GM23248 (cell line): ENCODE measurements around the gene IQSEC1.

ENCODE experiments used
- EZH2 ChIP-seq: fragments of 200-600 bp; sonication (generic); IDR thresholded peaks from 2 replicates; pipeline ENCODE4 v1.6.1; 2018; ENCODE audit warnings: antibody characterized with exemption, mild to moderate bottlenecking; ENCODE audit not compliant: insufficient read depth, poor library complexity, severe bottlenecking
- EZH2phosphoT487 ChIP-seq: fragments of 200-600 bp; sonication (generic); IDR thresholded peaks from 2 replicates; pipeline ENCODE4 v1.6.1; 2018; ENCODE audit warnings: antibody characterized with exemption, moderate library complexity, mild to moderate bottlenecking, low read depth; ENCODE audit not compliant: insufficient read depth

DNA sequence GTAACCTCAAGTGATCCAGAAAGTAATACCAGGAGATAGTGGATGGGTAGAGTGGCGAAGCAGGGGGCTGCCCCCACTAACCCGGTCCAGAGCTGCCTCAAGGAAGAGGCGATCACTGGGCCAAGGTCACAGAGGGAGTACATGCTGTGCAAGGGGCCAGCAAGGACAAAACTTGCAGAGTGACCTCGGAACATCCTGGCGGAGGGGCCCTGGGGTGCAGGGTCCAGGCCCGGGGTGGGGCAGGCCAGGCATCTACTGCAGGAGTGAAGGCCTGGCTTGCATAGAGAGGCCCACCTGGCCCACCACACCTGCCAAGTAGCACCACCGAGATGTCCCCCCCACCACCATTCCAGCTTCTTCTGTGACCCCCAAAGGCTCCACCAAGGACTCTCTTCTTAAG, 17.6 kb downstream of the IQSEC1 start:
- TF ChIP-seq EZH2, result no peak
- TF ChIP-seq EZH2phosphoT487, result no peak
